HL-60 (cell line): ENCODE results near the gene DZIP1L.

Experiments
- DNase-seq, 2 experiments: peaks; one replicate each; pipeline ENCODE4 v3.0.0-alpha.2; 2010 to 2020; ENCODE audit warnings: low read depth in 1 of 2, low spot score in 1 of 2
- H3K27ac ChIP-seq: fragments of 250-450 bp; sonication (Bioruptor Pico); replicated peaks from 2 replicates; pipeline ENCODE4 v1.5.1; 2020; ENCODE audit warnings: mild to moderate bottlenecking, moderate library complexity
- H3K27me3 ChIP-seq: fragments of 250-450 bp; sonication (Bioruptor Pico); 2 replicates; pipeline ENCODE4 v1.5.1; 2021; ENCODE audit warnings: mild to moderate bottlenecking, moderate library complexity; ENCODE audit not compliant: insufficient read depth, poor library complexity, severe bottlenecking
- H3K4me3 ChIP-seq: replicated peaks from 2 replicates; pipeline ENCODE4 v1.5.1; 2011; ENCODE audit warnings: mild to moderate bottlenecking, control low read depth, low read length; ENCODE audit not compliant: insufficient read depth
- GABPA ChIP-seq: IDR thresholded peaks from 2 replicates; pipeline ENCODE4 v1.6.1; 2012; ENCODE audit warnings: low read depth
- POLR2AphosphoS5 ChIP-seq: IDR thresholded peaks from 2 replicates; pipeline ENCODE4 v1.6.1; 2012; ENCODE audit warnings: low read depth
- SPI1 ChIP-seq: IDR thresholded peaks from 2 replicates; pipeline ENCODE4 v1.6.1; 2012; ENCODE audit warnings: low read depth, mild to moderate bottlenecking, borderline replicate concordance
- TF ChIP-seq, protein P1 (sequence below): IDR thresholded peaks from 2 replicates; pipeline ENCODE4 v1.6.1; 2012; ENCODE audit warnings: low read depth; ENCODE audit not compliant: insufficient replicate concordance
- TF ChIP-seq, protein P2 (sequence below): IDR thresholded peaks from one replicate; pipeline ENCODE4 v1.5.1; 2011; ENCODE audit warnings: low read length, control low read depth, inconsistent platforms; ENCODE audit not compliant: insufficient read depth

DZIP1L gene

DNA sequence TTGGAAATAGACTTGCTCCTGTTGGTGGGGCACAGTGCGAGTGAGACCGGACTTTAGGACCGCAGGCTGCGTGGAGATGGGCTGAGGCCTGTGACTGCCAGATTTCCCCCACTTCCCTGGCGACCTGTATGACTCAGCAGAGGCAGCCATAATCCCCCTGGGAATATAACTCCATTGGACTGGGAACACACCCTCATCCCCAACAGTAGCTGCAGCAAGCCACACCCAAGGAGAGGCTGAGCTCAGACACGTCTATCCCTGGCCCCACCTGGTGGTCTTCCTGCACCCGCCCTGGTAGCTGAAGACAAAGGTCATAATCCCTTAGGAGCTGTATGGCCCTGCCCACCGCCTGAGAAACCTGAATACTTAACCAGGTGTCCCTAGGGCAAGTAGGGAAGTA, 42.6 kb downstream of the DZIP1L start:
- TF ChIP-seq, protein P1, sequence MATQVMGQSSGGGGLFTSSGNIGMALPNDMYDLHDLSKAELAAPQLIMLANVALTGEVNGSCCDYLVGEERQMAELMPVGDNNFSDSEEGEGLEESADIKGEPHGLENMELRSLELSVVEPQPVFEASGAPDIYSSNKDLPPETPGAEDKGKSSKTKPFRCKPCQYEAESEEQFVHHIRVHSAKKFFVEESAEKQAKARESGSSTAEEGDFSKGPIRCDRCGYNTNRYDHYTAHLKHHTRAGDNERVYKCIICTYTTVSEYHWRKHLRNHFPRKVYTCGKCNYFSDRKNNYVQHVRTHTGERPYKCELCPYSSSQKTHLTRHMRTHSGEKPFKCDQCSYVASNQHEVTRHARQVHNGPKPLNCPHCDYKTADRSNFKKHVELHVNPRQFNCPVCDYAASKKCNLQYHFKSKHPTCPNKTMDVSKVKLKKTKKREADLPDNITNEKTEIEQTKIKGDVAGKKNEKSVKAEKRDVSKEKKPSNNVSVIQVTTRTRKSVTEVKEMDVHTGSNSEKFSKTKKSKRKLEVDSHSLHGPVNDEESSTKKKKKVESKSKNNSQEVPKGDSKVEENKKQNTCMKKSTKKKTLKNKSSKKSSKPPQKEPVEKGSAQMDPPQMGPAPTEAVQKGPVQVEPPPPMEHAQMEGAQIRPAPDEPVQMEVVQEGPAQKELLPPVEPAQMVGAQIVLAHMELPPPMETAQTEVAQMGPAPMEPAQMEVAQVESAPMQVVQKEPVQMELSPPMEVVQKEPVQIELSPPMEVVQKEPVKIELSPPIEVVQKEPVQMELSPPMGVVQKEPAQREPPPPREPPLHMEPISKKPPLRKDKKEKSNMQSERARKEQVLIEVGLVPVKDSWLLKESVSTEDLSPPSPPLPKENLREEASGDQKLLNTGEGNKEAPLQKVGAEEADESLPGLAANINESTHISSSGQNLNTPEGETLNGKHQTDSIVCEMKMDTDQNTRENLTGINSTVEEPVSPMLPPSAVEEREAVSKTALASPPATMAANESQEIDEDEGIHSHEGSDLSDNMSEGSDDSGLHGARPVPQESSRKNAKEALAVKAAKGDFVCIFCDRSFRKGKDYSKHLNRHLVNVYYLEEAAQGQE = no peak
- no peak for TF ChIP-seq GABPA
- TF ChIP-seq, protein P2, sequence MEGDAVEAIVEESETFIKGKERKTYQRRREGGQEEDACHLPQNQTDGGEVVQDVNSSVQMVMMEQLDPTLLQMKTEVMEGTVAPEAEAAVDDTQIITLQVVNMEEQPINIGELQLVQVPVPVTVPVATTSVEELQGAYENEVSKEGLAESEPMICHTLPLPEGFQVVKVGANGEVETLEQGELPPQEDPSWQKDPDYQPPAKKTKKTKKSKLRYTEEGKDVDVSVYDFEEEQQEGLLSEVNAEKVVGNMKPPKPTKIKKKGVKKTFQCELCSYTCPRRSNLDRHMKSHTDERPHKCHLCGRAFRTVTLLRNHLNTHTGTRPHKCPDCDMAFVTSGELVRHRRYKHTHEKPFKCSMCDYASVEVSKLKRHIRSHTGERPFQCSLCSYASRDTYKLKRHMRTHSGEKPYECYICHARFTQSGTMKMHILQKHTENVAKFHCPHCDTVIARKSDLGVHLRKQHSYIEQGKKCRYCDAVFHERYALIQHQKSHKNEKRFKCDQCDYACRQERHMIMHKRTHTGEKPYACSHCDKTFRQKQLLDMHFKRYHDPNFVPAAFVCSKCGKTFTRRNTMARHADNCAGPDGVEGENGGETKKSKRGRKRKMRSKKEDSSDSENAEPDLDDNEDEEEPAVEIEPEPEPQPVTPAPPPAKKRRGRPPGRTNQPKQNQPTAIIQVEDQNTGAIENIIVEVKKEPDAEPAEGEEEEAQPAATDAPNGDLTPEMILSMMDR = no peak
- no peak for TF ChIP-seq SPI1
- no peak for TF ChIP-seq POLR2AphosphoS5
- DNase-seq = no peak
- H3K27me3 ChIP-seq = no peaks in the 10 kb centered on the region
- H3K4me3 ChIP-seq = no peak overlapping the region
- H3K27ac ChIP-seq = no peak overlapping the region

DNA sequence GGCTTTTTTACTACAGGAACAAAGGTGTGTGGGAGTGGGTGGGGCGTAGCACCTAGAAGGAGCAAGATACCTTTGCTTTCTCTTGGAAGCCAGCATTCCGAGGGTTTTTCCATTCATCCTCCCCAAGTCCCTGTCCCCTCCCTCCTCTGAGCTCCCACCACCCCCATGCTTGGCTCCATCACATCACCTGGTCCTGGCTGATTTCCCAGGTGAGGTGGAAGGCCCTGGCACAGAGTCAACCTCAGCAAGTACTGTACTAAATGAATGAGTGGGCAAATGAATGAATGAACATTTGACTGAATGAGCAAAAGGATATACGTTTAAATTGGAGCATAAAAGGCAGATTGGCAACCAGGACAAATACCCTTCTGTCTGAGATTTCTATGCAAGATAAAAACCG, 45.4 kb downstream of the DZIP1L start:
- Histone ChIP-seq H3K4me3 (no peak overlapping the region), H3K27ac (no peak overlapping the region), H3K27me3 (no peaks in the 10 kb centered on the region)
- TF ChIP-seq POLR2AphosphoS5 = no peak
- DNase-seq = no peak

DNA sequence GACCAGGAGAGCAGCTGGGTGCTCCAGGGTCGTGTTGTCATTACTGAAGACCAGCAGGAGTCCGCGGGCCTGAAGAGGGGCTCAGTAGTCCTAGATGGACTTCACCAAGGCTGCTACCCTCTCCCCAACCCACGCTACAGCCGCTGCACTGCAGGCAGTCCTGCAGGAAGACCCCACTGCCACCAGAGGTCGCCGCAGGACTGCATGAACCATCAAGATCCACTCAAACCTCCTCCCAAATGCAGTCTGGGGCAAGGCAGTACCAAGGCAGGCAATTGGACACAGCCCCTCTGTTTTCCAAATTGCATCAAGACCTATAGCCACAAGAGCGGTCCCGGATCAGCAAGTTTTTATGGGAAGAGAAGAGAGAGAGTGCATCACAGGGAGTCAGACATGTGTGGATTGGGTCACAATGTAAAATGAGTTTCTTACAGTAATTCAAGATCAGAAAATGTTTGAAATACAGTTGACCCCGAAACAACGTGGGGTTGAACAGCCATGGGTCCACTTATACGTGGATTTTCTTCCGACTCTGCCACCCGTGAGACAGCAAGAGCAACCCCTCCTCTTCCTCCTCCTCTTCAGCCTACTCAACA, 46.7 kb downstream of the DZIP1L start:
- TF ChIP-seq, protein P2 = peak; percentile 100
- TF ChIP-seq SPI1 = no peak; the same call in 1 of the 2 replicates
- DNase-seq = peak; percentile 54 to 77
- Histone ChIP-seq H3K4me3 (no peak overlapping the region), H3K27ac (no peak overlapping the region), H3K27me3 (no peaks in the 10 kb centered on the region)

DNA sequence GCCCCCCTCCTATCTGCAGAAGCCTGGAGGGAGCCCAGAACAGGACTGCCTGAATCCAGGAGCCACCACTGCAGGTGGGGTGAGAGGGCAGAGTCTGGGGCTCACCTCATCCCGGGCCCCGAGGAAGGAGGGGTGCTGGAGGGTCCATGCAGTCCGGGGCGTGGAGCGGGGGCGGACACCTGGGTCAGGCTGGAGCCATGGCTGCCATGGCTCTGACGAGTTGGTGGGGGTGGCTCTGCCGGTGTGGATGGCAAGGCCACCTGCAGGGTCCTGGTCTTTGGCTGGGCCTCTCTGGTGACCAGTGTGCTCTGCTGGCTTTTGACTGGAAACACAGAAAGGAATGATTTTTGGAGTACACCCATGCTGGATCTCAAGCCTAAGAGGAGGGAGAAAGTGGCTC, 47.4 kb downstream of the DZIP1L start:
- H3K27me3 ChIP-seq = no peaks in the 10 kb centered on the region
- DNase-seq = no peak
- no peak overlapping the region for H3K4me3 ChIP-seq
- H3K27ac ChIP-seq = no peak overlapping the region
- TF ChIP-seq, protein P2 = no peak
- TF ChIP-seq GABPA = no peak
- TF ChIP-seq SPI1 = no peak
- TF ChIP-seq, protein P1 = no peak
- no peak for TF ChIP-seq POLR2AphosphoS5
